Liver (tissue), 9 donors: Measurements from ENCODE around the gene MEGF11. TPM values are rescaled to one million over a fixed set of nuclear protein-coding genes. Genes with fewer than 3 reads are reported as not detected.

ENCODE experiments used
- DNase-seq: peaks from one replicate; pipeline ENCODE4 v3.0.0-alpha.2; 2017; ENCODE audit warnings: low spot score
- H3K27ac ChIP-seq, 2 donors: one replicate each; pipeline ENCODE4 v1.7.0; 2013; ENCODE audit warnings: inconsistent platforms in 2 of 2, low read length in 2 of 2, control low read depth in 1 of 2, low read depth in 1 of 2, mild to moderate bottlenecking in 1 of 2
- H3K27me3 ChIP-seq, 4 donors: one replicate each; pipeline versions ENCODE4 v1.6.1 to v1.7.0; 2013; ENCODE audit warnings: low read length in 3 of 4, inconsistent platforms in 1 of 4, mild to moderate bottlenecking in 1 of 4, moderate library complexity in 1 of 4; ENCODE audit not compliant: control insufficient read depth in 4 of 4, insufficient read depth in 4 of 4
- H3K36me3 ChIP-seq, 4 donors: one replicate each; pipeline versions ENCODE4 v1.6.1 to v1.7.0; 2013; ENCODE audit warnings: low read length in 3 of 4, mild to moderate bottlenecking in 3 of 4, low read depth in 1 of 4, moderate library complexity in 1 of 4; ENCODE audit not compliant: control insufficient read depth in 4 of 4, insufficient read depth in 3 of 4
- H3K4me1 ChIP-seq, 4 donors: one replicate each; pipeline versions ENCODE4 v1.6.1 to v1.7.0; 2013; ENCODE audit warnings: low read length in 3 of 4, mild to moderate bottlenecking in 3 of 4, moderate library complexity in 1 of 4; ENCODE audit not compliant: control insufficient read depth in 4 of 4, insufficient read depth in 4 of 4
- H3K4me3 ChIP-seq, 3 donors: one replicate each; pipeline versions ENCODE4 v1.6.1 to v1.7.0; 2013; ENCODE audit warnings: low read length in 3 of 3, control low read depth in 1 of 3, low read depth in 1 of 3, mild to moderate bottlenecking in 1 of 3
- H3K9ac ChIP-seq, 2 donors: one replicate each; pipeline ENCODE4 v1.7.0; 2013; ENCODE audit warnings: low read length in 2 of 2, mild to moderate bottlenecking in 2 of 2, moderate library complexity in 2 of 2, control low read depth in 1 of 2, low read depth in 1 of 2
- H3K9me3 ChIP-seq, 4 donors: one replicate each; pipeline versions ENCODE4 v1.6.1 to v1.7.0; 2013; ENCODE audit warnings: low read length in 3 of 4; ENCODE audit not compliant: control insufficient read depth in 4 of 4
- ATF3 ChIP-seq: IDR thresholded peaks from 2 replicates; pipeline ENCODE4 v1.6.1; 2016; ENCODE audit warnings: antibody characterized with exemption
- CTCF ChIP-seq: fragments of 150-350 bp; IDR thresholded peaks from 2 replicates; pipeline ENCODE4 v1.5.1; 2017; ENCODE audit warnings: improper control_type of control experiment, low read depth, low read length; ENCODE audit not compliant: missing input control
- EGR1 ChIP-seq, 2 donors: IDR thresholded peaks; 2 replicates each; pipeline ENCODE4 v1.6.1; 2016 to 2018; ENCODE audit warnings: antibody characterized with exemption in 2 of 2, low read depth in 2 of 2
- FOXA1 ChIP-seq: IDR thresholded peaks from 2 replicates; pipeline ENCODE4 v1.6.1; 2016; ENCODE audit warnings: antibody characterized with exemption
- FOXA2 ChIP-seq: IDR thresholded peaks from 2 replicates; pipeline ENCODE4 v1.6.1; 2016; ENCODE audit warnings: antibody characterized with exemption
- GABPA ChIP-seq, 2 donors: IDR thresholded peaks in 1 of 2; conservative IDR thresholded peaks in 1 of 2; 2 replicates each; pipeline ENCODE4 v1.6.1; 2016; ENCODE audit warnings: antibody characterized with exemption in 2 of 2, mild to moderate bottlenecking in 1 of 2, moderate library complexity in 1 of 2
- HNF4A ChIP-seq, 2 donors: conservative IDR thresholded peaks; 2 replicates each; pipeline ENCODE4 v1.6.1; 2016; ENCODE audit warnings: antibody characterized with exemption in 2 of 2, mild to moderate bottlenecking in 2 of 2
- HNF4G ChIP-seq: IDR thresholded peaks from 2 replicates; pipeline ENCODE4 v1.6.1; 2016; ENCODE audit warnings: antibody characterized with exemption
- JUND ChIP-seq, 2 donors: IDR thresholded peaks; 2 replicates each; pipeline ENCODE4 v1.6.1; 2016; ENCODE audit warnings: antibody characterized with exemption in 2 of 2
- MAX ChIP-seq: IDR thresholded peaks from 2 replicates; pipeline ENCODE4 v1.6.1; 2016; ENCODE audit warnings: antibody characterized with exemption
- NR2F2 ChIP-seq: IDR thresholded peaks from 2 replicates; pipeline ENCODE4 v1.6.1; 2016; ENCODE audit warnings: antibody characterized with exemption
- RAD21 ChIP-seq, 2 donors: IDR thresholded peaks; 2 replicates each; pipeline ENCODE4 v1.6.1; 2016; ENCODE audit warnings: antibody characterized with exemption in 2 of 2, mild to moderate bottlenecking in 2 of 2
- SP1 ChIP-seq: IDR thresholded peaks from 2 replicates; pipeline ENCODE4 v1.6.1; 2018; ENCODE audit warnings: antibody characterized with exemption, mild to moderate bottlenecking
- TAF1 ChIP-seq: conservative IDR thresholded peaks from 2 replicates; pipeline ENCODE4 v1.6.1; 2016; ENCODE audit warnings: antibody characterized with exemption, mild to moderate bottlenecking
- YY1 ChIP-seq: IDR thresholded peaks from 2 replicates; pipeline ENCODE4 v1.6.1; 2016; ENCODE audit warnings: antibody characterized with exemption, mild to moderate bottlenecking
- ZBTB33 ChIP-seq: IDR thresholded peaks from 2 replicates; pipeline ENCODE4 v1.6.1; 2016; ENCODE audit warnings: antibody characterized with exemption
- WGBS: extraction: QIAGEN DNeasy Blood & Tissue Kit; methylation state at CpG from one replicate; pipeline ENCODE4 v1.1.7; 2013; 5-methylcytosine and 5-hydroxymethylcytosine counted together
- polyA plus RNA-seq, 2 donors: library from polyadenylated mRNA; stranded (reverse) in 1 of 2; unstranded in 1 of 2; fragments of 200-250 nt in 1 of 2; fragments of >200 nt in 1 of 2; fragmentation: Nextera tagmentation in 1 of 2; extraction: Ambion mirVana in 1 of 2; gene quantifications; one replicate each; pipeline versions ENCODE4 v1.2.1 to v1.2.3, GENCODE V29; 2013 to 2015
- total RNA-seq, 2 donors: library from RNA; depleted of rRNA; stranded (reverse); fragments of >200 nt; gene quantifications; one replicate each; pipeline ENCODE4 v1.2.3, GENCODE V29; 2014
- donor health status: healthy.
- donor health status: healthy.
- donor health status: healthy.
- donor health status: healthy.
- donor health status: healthy.

Gene MEGF11
- total and polyA plus RNA-seq, 4 donors: under 0.01 to 0.51 (median 0.03) TPM; not detected in 1

- no peaks in the 10 kb centered on the region for H3K27me3 ChIP-seq
- no peak for DNase-seq
- no peak overlapping the region for H3K9ac ChIP-seq
- no peak overlapping the region for H3K4me3 ChIP-seq
- no peaks in the 10 kb centered on the region for H3K36me3 ChIP-seq
- no peaks in the 10 kb centered on the region for H3K4me1 ChIP-seq
- no peak overlapping the region for H3K27ac ChIP-seq
- TF ChIP-seq SP1 (no peak), FOXA1 (no peak), GABPA (IDR thresholded peaks at IDR 0.05 in 1 of 2, conservative IDR thresholded peaks at IDR 0.05 in 1 of 2) (no peak), MAX (no peak), ZBTB33 (no peak), EGR1 (IDR thresholded peaks at IDR 0.05; ENCODE audit: low read depth in 2 of 2) (no peak), TAF1 (no peak), YY1 (no peak), HNF4G (no peak)
- no peaks in the 10 kb centered on the region for H3K9me3 ChIP-seq
- 82% methylated on average over 6 of the region's 6 CpGs for WGBS
These were observed 127.5 kb downstream of the MEGF11 start for GRCh38 chr15:66126031-66126441.

GRCh38 chr15:66124651-66125050 is 128.9 kb downstream of the MEGF11 start:
- Histone ChIP-seq H3K9ac (no peak overlapping the region), H3K36me3 (no peaks in the 10 kb centered on the region), H3K4me3 (no peak overlapping the region), H3K27ac (no peak overlapping the region), H3K4me1 (no peaks in the 10 kb centered on the region), H3K9me3 (no peaks in the 10 kb centered on the region), H3K27me3 (no peaks in the 10 kb centered on the region)
- 91% methylated on average over 2 of the region's 2 CpGs for WGBS
- DNase-seq: no peak
- TF ChIP-seq ATF3: no peak
- no peak for TF ChIP-seq FOXA2
- no peak for TF ChIP-seq ZBTB33

GRCh38 chr15:66123799-66124198 is 129.8 kb downstream of the MEGF11 start:
- Histone ChIP-seq H3K27me3 (no peaks in the 10 kb centered on the region), H3K4me1 (no peaks in the 10 kb centered on the region), H3K27ac (no peak overlapping the region), H3K4me3 (no peak overlapping the region), H3K9ac (no peak overlapping the region), H3K36me3 (no peaks in the 10 kb centered on the region), H3K9me3 (no peaks in the 10 kb centered on the region)
- 88% methylated on average over 8 of the region's 8 CpGs for WGBS
- no peak for TF ChIP-seq CTCF
- no peak for TF ChIP-seq SP1
- TF ChIP-seq RAD21 (IDR thresholded peaks at IDR 0.05): no peak
- TF ChIP-seq EGR1 (IDR thresholded peaks at IDR 0.05; ENCODE audit: low read depth in 2 of 2): no peak
- TF ChIP-seq ATF3: no peak
- no peak for TF ChIP-seq MAX
- TF ChIP-seq TAF1: no peak
- no peak for TF ChIP-seq NR2F2
- TF ChIP-seq ZBTB33: no peak
- TF ChIP-seq FOXA1: no peak
- no peak for TF ChIP-seq HNF4A (conservative IDR thresholded peaks at IDR 0.05)
- no peak for TF ChIP-seq FOXA2
- TF ChIP-seq YY1: no peak
- TF ChIP-seq JUND (IDR thresholded peaks at IDR 0.05): no peak
- TF ChIP-seq HNF4G: no peak
- no peak for DNase-seq
